HG02870 (cell line): ENCODE results near the gene PCDHB14.
"Not testable (repeated sequence)": the region's sequence is repeated elsewhere in the genome, so short reads cannot be mapped to it uniquely, and the experiment has no call there.

Experiments
- ATAC-seq: cut with Tn5 transposase; IDR thresholded peaks from one replicate; pipeline ENCODE4 v1.9.1; 2021; ENCODE audit warnings: mild to moderate bottlenecking, moderate library complexity; ENCODE audit not compliant: unreplicated experiment

Gene PCDHB14

DNA sequence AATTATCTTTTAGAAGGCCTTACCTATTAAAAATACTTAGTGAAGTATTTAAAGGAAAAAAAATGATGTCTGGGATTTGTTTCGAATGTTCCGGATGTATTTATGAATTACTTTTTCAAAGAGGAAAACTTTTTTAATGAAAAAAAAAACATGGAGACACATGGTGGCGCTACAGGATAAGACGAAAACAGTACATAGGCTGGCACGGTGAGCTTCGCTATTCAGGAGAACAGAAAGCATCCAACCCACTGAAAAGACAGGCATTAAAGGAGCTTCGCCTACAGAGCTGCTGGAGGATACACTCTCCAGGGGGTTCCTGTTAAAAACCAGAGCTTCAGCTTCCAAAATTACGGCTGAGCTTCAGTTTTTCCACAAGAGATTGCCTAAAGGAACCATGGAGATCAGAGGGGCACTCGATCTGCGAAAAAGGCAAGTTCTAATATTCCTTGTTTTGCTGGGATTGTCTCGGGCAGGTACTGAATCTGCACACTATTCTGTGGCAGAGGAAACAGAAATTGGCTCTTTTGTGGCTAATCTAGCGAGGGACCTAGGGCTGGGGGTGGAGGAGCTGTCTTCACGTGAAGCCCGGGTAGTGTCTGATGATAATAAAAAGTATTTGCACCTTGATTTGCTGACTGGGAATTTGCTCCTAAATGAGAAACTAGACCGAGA, at the start of gene PCDHB14:
Gene PCDHB14 (plus strand): TSS at position 232 of the 672 bp plus-strand sequence. CDS start 163 bp downstream, at position 395.
- ATAC-seq, result no peak

- not testable (repeated sequence) for ATAC-seq
Measured at GRCh38 chr5:141174291-141175104, 48.6 kb upstream of the PCDHB14 start.

DNA sequence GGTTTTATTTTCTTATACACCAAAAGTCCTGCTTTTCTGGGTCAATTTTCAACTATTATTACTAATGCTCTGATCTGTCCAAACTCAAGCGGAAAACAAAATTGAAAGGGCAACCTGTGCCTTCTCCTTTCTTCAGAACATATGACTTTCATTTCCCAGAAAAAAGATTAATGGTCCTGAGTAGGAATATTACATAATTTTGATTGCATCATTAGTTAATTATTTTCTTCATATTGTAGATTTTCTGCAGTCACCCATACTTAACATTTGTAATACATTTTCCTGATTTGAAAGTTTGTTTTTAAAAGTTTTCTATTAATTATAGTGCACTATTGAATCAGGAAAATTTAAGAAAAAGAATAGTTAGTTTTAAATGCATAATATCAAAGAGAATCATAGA, 47.2 kb upstream of the PCDHB14 start:
- ATAC-seq, result no peak

DNA sequence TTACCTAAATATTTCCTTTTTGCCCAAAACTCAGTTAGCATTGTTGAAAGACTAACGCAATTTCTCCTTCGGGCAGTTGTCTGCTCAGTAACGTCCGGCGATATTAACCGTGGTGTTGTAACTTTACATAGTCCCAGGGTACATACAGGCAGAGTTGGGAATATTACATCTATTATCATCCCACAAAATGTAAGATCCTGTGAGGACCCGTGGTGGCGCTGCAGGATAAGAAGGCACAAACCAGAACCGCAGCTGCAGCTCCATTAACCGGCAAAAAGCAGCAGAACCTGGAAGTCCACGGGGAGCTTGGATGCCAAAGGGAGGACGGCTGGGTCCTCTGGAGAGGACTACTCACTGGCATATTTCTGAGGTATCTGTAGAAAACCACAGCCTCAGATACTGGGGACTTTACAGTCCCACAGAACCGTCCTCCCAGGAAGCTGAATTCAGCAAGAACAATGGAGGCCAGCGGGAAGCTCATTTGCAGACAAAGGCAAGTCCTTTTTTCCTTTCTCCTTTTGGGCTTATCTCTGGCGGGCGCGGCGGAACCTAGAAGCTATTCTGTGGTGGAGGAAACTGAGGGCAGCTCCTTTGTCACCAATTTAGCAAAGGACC, 45.5 kb upstream of the PCDHB14 start, which contains the start of gene PCDHB8:
Gene PCDHB8 (plus strand): TSS at position 214 of the 615 bp plus-strand sequence. CDS start 245 bp downstream, at position 459.
- ATAC-seq, result not testable (repeated sequence)

GRCh38 chr5:141179371-141179770, 43.8 kb upstream of the PCDHB14 start:
- not testable (repeated sequence) for ATAC-seq

DNA sequence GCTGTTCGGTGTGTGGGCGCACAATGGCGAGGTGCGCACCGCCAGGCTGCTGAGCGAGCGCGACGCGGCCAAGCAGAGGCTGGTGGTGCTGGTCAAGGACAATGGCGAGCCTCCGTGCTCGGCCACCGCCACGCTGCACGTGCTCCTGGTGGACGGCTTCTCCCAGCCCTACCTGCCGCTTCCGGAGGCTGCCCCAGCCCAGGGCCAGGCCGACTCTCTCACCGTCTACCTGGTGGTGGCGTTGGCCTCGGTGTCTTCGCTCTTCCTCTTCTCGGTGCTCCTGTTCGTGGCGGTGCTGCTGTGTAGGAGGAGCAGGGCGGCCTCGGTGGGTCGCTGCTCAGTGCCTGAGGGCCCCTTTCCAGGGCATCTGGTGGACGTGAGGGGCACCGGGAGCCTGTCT, 43.3 kb upstream of the PCDHB14 start:
- not testable (repeated sequence) for ATAC-seq

DNA sequence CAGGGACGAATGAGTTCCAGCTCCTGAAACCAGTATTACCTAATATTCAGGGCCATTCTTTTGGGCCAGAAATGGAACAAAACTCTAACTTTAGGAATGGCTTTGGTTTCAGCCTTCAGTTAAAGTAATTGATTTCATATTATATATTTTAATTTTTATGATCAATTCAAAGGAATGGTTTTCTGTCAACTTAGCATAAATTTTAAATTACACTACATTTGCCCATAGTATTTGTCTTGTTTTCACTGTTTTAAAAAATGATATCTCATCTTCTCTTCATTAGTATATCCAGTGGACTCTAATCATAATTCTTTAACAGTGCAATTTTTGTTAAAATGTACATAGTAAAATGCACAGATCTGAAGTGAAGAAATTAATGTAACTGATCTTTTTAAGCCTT, 42.8 kb upstream of the PCDHB14 start:
- no peak for ATAC-seq

GRCh38 chr5:141182248-141182647, 40.9 kb upstream of the PCDHB14 start, which contains the start of gene PCDHB16:
PCDHB16 (plus strand) TSS chr5:141182387; CDS start chr5:141182560, 173 bp downstream.
- ATAC-seq, result no peak

DNA sequence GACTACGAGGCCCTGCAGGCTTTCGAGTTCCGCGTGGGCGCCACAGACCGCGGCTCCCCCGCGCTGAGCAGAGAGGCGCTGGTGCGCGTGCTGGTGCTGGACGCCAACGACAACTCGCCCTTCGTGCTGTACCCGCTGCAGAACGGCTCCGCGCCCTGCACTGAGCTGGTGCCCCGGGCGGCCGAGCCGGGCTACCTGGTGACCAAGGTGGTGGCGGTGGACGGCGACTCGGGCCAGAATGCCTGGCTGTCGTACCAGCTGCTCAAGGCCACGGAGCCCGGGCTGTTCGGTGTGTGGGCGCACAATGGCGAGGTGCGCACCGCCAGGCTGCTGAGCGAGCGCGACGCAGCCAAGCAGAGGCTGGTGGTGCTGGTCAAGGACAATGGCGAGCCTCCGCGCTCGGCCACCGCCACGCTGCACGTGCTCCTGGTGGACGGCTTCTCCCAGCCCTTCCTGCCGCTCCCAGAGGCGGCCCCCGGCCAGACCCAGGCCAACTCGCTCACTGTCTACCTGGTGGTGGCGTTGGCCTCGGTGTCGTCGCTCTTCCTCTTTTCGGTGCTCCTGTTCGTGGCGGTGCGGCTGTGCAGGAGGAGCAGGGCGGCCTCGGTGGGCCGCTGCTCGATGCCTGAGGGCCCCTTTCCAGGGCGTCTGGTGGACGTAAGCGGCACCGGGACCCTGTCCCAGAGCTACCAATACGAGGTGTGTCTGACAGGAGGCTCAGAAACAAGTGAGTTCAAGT, 38.9 kb upstream of the PCDHB14 start:
- not testable (repeated sequence) for ATAC-seq

DNA sequence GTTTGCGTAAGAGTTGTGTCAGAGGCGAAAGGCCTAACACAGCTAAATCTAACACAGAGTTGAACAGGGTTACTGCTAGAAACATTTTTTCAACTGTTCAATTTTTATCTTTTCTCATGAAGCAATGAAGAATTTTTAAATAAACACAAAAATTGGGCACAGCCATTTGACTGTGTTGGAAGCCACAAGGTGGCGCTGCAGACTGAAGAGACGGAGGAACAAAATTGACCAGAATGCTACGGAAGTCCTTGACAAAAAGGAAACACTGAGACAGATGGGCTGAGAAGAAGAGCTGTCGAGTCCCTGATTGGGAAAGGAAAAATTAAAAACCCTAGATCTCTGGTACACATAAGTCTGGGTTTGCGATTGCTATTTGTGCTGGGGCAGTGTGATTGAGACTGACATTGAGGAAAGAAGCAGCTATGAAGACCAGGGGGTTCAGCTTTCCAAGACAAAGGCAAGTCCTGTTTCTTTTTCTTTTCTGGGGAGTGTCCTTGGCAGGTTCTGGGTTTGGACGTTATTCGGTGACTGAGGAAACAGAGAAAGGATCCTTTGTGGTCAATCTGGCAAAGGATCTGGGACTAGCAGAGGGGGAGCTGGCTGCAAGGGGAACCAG, 36.1 kb upstream of the PCDHB14 start, which contains the start of gene PCDHB9:
Gene PCDHB9 (plus strand): TSS at position 265 of the 616 bp plus-strand sequence. CDS start 158 bp downstream, at position 423.
- ATAC-seq, result no peak

GRCh38 chr5:141188682-141189081, 34.5 kb upstream of the PCDHB14 start:
- not testable (repeated sequence) for ATAC-seq

DNA sequence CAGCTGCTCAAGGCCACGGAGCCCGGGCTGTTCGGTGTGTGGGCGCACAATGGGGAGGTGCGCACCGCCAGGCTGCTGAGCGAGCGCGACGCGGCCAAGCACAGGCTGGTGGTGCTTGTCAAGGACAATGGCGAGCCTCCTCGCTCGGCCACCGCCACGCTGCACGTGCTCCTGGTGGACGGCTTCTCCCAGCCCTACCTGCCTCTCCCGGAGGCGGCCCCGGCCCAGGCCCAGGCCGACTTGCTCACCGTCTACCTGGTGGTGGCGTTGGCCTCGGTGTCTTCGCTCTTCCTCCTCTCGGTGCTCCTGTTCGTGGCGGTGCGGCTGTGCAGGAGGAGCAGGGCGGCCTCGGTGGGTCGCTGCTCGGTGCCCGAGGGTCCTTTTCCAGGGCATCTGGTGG, 34.0 kb upstream of the PCDHB14 start:
- not testable (repeated sequence) for ATAC-seq

DNA sequence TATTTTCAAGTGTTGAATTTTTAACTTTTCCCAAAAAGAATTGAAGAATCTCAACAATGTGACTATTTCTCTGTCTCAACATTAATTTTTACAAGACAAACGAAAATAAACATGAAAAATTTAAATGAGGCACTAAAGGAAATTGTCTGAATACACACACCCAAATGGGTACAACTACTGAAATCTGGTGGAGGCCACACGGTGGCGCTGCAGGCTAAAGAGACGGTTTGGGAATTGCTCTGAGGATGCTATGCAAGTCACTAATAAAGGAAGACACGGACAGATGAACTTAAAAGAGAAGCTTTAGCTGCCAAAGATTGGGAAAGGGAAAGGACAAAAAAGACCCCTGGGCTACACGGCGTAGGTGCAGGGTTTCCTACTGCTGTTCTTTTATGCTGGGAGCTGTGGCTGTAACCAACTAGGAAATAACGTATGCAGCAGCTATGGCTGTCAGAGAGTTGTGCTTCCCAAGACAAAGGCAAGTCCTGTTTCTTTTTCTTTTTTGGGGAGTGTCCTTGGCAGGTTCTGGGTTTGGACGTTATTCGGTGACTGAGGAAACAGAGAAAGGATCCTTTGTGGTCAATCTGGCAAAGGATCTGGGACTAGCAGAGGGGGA, 30.9 kb upstream of the PCDHB14 start, which contains the start of gene PCDHB10:
Gene PCDHB10 (plus strand): TSS at position 244 of the 616 bp plus-strand sequence. CDS start 200 bp downstream, at position 444.
- ATAC-seq, result no peak

DNA sequence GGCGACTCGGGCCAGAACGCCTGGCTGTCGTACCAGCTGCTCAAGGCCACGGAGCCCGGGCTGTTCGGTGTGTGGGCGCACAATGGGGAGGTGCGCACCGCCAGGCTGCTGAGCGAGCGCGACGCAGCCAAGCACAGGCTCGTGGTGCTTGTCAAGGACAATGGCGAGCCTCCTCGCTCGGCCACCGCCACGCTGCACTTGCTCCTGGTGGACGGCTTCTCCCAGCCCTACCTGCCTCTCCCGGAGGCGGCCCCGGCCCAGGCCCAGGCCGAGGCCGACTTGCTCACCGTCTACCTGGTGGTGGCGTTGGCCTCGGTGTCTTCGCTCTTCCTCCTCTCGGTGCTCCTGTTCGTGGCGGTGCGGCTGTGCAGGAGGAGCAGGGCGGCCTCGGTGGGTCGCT, 28.8 kb upstream of the PCDHB14 start:
- not testable (repeated sequence) for ATAC-seq

- no peak for ATAC-seq
Measured at GRCh38 chr5:141196363-141196762, 26.8 kb upstream of the PCDHB14 start.

DNA sequence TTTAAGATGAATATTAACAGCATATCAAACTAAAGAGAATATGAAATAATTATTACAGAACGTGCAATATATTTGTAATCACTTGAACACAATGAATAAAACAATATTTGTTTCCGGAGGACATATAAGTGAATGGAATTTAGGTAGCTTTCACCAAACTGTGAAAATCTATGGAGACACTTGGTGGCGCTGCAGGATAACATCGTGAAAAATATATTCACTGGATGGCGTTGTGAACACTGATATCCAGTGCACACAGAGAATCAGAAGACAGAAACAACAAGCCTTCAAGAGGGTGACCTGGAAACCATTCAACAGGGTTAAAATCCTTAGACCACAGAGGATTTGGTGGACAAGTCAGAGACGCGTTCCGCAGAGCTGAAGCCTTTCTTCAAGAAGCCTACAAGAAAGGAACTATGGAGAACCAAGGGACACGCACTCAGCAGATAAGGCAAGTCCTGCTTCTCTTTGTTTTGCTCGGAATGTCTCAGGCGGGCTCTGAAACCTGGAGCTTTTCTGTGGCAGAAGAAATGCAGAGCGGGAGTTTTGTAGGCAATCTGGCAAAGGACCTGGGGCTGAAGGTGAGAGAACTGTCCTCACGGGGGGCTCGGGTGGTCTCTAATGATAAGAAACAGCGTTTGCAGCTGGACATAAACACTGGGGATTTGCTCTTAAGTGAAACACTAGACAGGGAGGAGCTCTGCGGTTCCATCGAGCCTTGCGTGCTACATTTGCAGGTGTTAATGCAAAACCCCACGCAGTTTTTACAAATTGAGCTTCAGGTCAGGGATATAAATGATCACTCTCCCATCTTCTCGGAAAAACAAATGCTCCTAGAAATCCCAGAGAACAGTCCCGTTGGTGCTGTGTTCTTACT, 23.5 kb upstream of the PCDHB14 start, which contains the start of gene PCDHB11:
Gene PCDHB11 (plus strand): TSS at position 269 of the 877 bp plus-strand sequence. CDS start 148 bp downstream, at position 417.
- no peak for ATAC-seq

DNA sequence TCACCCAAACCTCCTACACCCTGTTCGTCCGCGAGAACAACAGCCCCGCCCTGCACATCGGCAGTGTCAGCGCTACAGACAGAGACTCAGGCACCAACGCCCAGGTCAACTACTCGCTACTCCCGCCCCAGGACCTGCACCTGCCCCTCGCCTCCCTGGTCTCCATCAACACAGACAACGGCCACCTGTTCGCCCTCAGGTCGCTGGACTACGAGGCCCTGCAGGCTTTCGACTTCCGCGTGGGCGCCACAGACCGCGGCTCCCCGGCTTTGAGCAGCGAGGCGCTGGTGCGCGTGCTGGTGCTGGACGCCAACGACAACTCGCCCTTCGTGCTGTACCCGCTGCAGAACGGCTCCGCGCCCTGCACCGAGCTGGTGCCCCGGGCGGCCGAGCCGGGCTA, 22.0 kb upstream of the PCDHB14 start:
- not testable (repeated sequence) for ATAC-seq

GRCh38 chr5:141201646-141202045, 21.5 kb upstream of the PCDHB14 start:
- ATAC-seq, result not testable (repeated sequence)
